ENCODE results near the gene FBXL16. TPM values are rescaled to one million over a fixed set of nuclear protein-coding genes. Genes with fewer than 3 reads are reported as not detected.

The FBXL16 gene
- polyA plus RNA-seq, 1 donor (not counting 4 experiments of a cell fraction or from before 2014, with no cell fraction given): 0.81 TPM

DNA sequence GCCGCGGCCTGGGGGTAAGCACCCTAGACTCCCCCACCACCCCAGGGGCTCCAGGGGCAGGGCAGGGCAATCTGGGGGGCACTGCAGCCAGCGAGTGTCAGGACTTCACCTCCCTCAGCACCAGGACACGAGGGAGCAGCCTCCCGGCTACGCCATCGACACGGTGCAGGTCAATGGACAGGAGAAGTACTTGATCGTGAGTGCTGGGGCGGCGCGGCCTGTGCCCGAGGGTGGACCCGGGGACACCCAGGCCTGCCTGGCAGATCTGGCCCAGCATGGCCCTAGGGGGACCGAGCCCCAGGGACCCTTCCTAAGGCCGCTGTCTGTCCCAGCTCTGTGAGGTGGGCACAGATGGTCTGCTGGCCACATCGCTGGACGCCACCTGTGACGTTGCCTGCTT lies 33.2 kb downstream of the FBXL16 start:
- peaks cover 18 to 33% of the 10 kb centered on the region in 2 experiments for H3K36me3 ChIP-seq (ENCODE audit: control insufficient read depth in 2 of 2, extremely low read depth in 1 of 2, insufficient read depth in 2 of 2, low read length in 2 of 2)
- no peaks in the 10 kb centered on the region for H3K9me1 ChIP-seq (ENCODE audit: control insufficient read depth, extremely low read depth, insufficient read depth, low read length)
- H3K4me3 ChIP-seq (ENCODE audit: control insufficient read depth in 2 of 3, extremely low read depth in 1 of 3, insufficient read depth in 2 of 3, low read depth in 1 of 3, low read length in 3 of 3): no peak overlapping the region
- TF ChIP-seq EZH2 (IDR thresholded peaks at IDR 0.05; ENCODE audit: low read length): no peak
- TF ChIP-seq, protein P1, sequence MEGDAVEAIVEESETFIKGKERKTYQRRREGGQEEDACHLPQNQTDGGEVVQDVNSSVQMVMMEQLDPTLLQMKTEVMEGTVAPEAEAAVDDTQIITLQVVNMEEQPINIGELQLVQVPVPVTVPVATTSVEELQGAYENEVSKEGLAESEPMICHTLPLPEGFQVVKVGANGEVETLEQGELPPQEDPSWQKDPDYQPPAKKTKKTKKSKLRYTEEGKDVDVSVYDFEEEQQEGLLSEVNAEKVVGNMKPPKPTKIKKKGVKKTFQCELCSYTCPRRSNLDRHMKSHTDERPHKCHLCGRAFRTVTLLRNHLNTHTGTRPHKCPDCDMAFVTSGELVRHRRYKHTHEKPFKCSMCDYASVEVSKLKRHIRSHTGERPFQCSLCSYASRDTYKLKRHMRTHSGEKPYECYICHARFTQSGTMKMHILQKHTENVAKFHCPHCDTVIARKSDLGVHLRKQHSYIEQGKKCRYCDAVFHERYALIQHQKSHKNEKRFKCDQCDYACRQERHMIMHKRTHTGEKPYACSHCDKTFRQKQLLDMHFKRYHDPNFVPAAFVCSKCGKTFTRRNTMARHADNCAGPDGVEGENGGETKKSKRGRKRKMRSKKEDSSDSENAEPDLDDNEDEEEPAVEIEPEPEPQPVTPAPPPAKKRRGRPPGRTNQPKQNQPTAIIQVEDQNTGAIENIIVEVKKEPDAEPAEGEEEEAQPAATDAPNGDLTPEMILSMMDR (optimal IDR thresholded peaks at IDR 0.05 in 1 of 3, IDR thresholded peaks at IDR 0.05 in 1 of 3, conservative IDR thresholded peaks at IDR 0.05 in 1 of 3; ENCODE audit: extremely low read depth in 1 of 3, insufficient read depth in 2 of 3, low read length in 3 of 3): no peak
- no peaks in the 10 kb centered on the region for H3K9me3 ChIP-seq (ENCODE audit: control insufficient read depth, low read depth, low read length)
- peaks cover 26% of the 10 kb centered on the region for H3K4me1 ChIP-seq (ENCODE audit: control insufficient read depth, extremely low read depth, insufficient read depth, low read length)
- no peak overlapping the region for H3K9ac ChIP-seq (ENCODE audit: control insufficient read depth, extremely low read depth, insufficient read depth, low read length)
- peaks cover 28% of the 10 kb centered on the region for H3K79me2 ChIP-seq (ENCODE audit: control insufficient read depth, insufficient read depth, low read length)
- H2AFZ ChIP-seq (ENCODE audit: control insufficient read depth, low read length): no peak overlapping the region
- FAIRE-seq (no peak), DNase-seq (ENCODE audit: low read depth, low spot score) (no peak)
- no peaks in the 10 kb centered on the region for H4K20me1 ChIP-seq (ENCODE audit: control insufficient read depth, extremely low read depth, insufficient read depth, low read length)
- no peak overlapping the region for H3K4me2 ChIP-seq (ENCODE audit: control insufficient read depth, extremely low read depth, insufficient read depth, low read depth, low read length)
- no peaks in the 10 kb centered on the region for H3K27me3 ChIP-seq (ENCODE audit: control insufficient read depth, extremely low read depth, insufficient read depth, low read length)
- no peak overlapping the region for H3K27ac ChIP-seq (ENCODE audit: control insufficient read depth, insufficient read depth, low read length)
- dilution Hi-C loops (cut with MboI; ENCODE audit: extremely low pct_ligation_motif_present, low sequenced_read_pairs): no loop called here

DNA sequence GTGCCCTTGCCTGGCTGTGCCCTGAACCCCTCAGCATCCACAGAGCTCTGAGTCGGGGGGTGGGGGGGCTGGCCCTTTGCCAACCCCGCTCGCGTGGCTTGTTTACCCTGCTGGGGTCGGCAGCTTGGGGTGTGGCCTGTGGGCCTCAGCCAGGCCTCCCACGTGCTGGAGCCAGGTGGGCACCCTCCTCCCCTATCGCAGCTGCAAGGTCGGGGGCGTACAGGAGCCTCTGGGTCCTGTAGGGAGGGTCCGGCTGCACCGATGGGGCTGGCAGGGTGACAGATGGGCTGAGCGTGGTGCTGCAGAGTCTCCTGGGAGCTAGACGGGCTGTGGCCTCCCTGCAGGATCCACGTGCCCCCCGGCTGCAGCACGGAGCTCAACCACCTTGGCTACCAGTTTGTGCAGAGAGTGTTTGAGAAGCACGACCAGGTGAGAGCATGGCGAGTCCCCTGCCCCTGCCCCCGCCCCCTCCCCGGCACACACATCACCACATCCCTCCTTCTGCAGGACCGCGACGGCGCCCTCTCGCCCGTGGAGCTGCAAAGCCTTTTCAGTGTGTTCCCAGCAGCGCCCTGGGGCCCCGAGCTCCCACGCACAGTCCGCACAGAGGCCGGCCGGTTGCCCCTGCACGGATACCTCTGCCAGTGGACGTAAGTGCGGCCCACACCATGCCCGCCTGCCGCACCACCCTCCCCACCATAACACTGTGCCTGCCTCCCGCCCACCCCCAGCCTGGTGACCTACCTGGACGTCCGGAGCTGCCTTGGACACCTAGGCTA lies 34.1 kb downstream of the FBXL16 start:
- Histone ChIP-seq H2AFZ (ENCODE audit: control insufficient read depth, low read length) (no peak overlapping the region), H3K4me3 (ENCODE audit: control insufficient read depth in 2 of 3, extremely low read depth in 1 of 3, insufficient read depth in 2 of 3, low read depth in 1 of 3, low read length in 3 of 3) (no peak overlapping the region), H4K20me1 (ENCODE audit: control insufficient read depth, extremely low read depth, insufficient read depth, low read length) (no peaks in the 10 kb centered on the region), H3K9me3 (ENCODE audit: control insufficient read depth, low read depth, low read length) (no peaks in the 10 kb centered on the region), H3K4me1 (ENCODE audit: control insufficient read depth, extremely low read depth, insufficient read depth, low read length) (peaks cover 20% of the 10 kb centered on the region), H3K27me3 (ENCODE audit: control insufficient read depth, extremely low read depth, insufficient read depth, low read length) (no peaks in the 10 kb centered on the region), H3K9ac (ENCODE audit: control insufficient read depth, extremely low read depth, insufficient read depth, low read length) (no peak overlapping the region), H3K36me3 (ENCODE audit: control insufficient read depth in 2 of 2, extremely low read depth in 1 of 2, insufficient read depth in 2 of 2, low read length in 2 of 2) (peaks cover 18 to 33% of the 10 kb centered on the region in 2 experiments), H3K4me2 (ENCODE audit: control insufficient read depth, extremely low read depth, insufficient read depth, low read depth, low read length) (no peak overlapping the region), H3K27ac (ENCODE audit: control insufficient read depth, insufficient read depth, low read length) (no peak overlapping the region), H3K79me2 (ENCODE audit: control insufficient read depth, insufficient read depth, low read length) (peaks cover 28% of the 10 kb centered on the region), H3K9me1 (ENCODE audit: control insufficient read depth, extremely low read depth, insufficient read depth, low read length) (no peaks in the 10 kb centered on the region)
- no peak for TF ChIP-seq EZH2 (IDR thresholded peaks at IDR 0.05; ENCODE audit: low read length)
- dilution Hi-C loops (cut with MboI; ENCODE audit: extremely low pct_ligation_motif_present, low sequenced_read_pairs): no loop called here
- FAIRE-seq: no peak
- DNase-seq (ENCODE audit: low read depth, low spot score): no peak

Data from keratinocyte (primary cell).